Aorta (tissue), 5 donors: ENCODE results near the gene RNF8. TPM values are rescaled to one million over a fixed set of nuclear protein-coding genes. Genes with fewer than 3 reads are reported as not detected.

ENCODE experiments used
- ATAC-seq: fragments of 200-7000 bp; cut with Tn5 transposase; one replicate; pipeline ENCODE4 v1.9.1; 2022; ENCODE audit warnings: moderate library complexity; ENCODE audit not compliant: low FRiP score
- DNase-seq, 2 donors: peaks; one replicate each; pipeline ENCODE4 v3.0.0-alpha.2; 2020
- H3K27ac ChIP-seq, 2 donors: one replicate each; pipeline ENCODE4 v1.5.1; 2013; ENCODE audit warnings: low read length in 2 of 2, mild to moderate bottlenecking in 2 of 2, moderate library complexity in 2 of 2, control low read depth in 1 of 2, inconsistent platforms in 1 of 2, low read depth in 1 of 2
- H3K27me3 ChIP-seq, 2 donors: one replicate each; pipeline ENCODE4 v1.6.1; 2013; ENCODE audit warnings: control low read depth in 1 of 2, low read length in 1 of 2, mild to moderate bottlenecking in 1 of 2, moderate library complexity in 1 of 2; ENCODE audit not compliant: insufficient read depth in 2 of 2, control insufficient read depth in 1 of 2
- H3K36me3 ChIP-seq, 2 donors: one replicate each; pipeline ENCODE4 v1.6.1; 2013; ENCODE audit warnings: control low read depth in 1 of 2, low read length in 1 of 2, mild to moderate bottlenecking in 1 of 2; ENCODE audit not compliant: insufficient read depth in 2 of 2, control insufficient read depth in 1 of 2
- H3K4me1 ChIP-seq, 2 donors: one replicate each; pipeline ENCODE4 v1.6.1; 2013; ENCODE audit warnings: low read length in 2 of 2, control low read depth in 1 of 2, mild to moderate bottlenecking in 1 of 2, moderate library complexity in 1 of 2; ENCODE audit not compliant: insufficient read depth in 2 of 2, control insufficient read depth in 1 of 2
- H3K4me3 ChIP-seq, 2 donors: one replicate each; pipeline ENCODE4 v1.5.1; 2013; ENCODE audit warnings: low read length in 2 of 2, control low read depth in 1 of 2, mild to moderate bottlenecking in 1 of 2
- H3K9me3 ChIP-seq: one replicate; pipeline ENCODE4 v1.6.1; 2013; ENCODE audit warnings: mild to moderate bottlenecking, low read length; ENCODE audit not compliant: control insufficient read depth
- WGBS, 2 donors: extraction: QIAGEN DNeasy Blood & Tissue Kit; methylation state at CpG; one replicate each; pipeline ENCODE4 v1.1.7; 2013; 5-methylcytosine and 5-hydroxymethylcytosine counted together
- intact Hi-C, 2 donors: fragments of 100-400 bp; cut with DNase I; formaldehyde crosslinking; loops; one replicate each; pipeline versions ENCODE4 v1.14.2 to v1.15.0; 2022
- polyA plus RNA-seq, 2 donors: library from polyadenylated mRNA; stranded (reverse); fragments of 200-250 nt; gene quantifications; one replicate each; pipeline ENCODE4 v1.2.3, GENCODE V29; 2013
- total RNA-seq, 2 donors: library from RNA; stranded (reverse); fragmentation: NEBNext Ultra II Directional; extraction: Animal tissue kit (Norgen Biotek cat#: 25700); gene quantifications; one replicate each; pipeline ENCODE4 v1.2.1, GENCODE V29; 2021
- donor health status: healthy with polysubstance abuse.
- donor health status: Bipolar disorder and iron deficiency.
- donor health status: DM: no; HTN: no; CAD: no.
- donor health status: DM: no; HTN: no; CAD: no.
- donor health status: DM: yes; HTN: yes; CAD: no.

RNF8 gene
- total and polyA plus RNA-seq, 4 donors: 13.9 to 16.4 (median 14.9) TPM

GRCh38 chr6:37362101-37362828 lies 8.5 kb downstream of the RNF8 start:
- no peak for DNase-seq
- 83 to 85% methylated on average over 2 of the region's 2 CpGs for WGBS, 2 donors
- Histone ChIP-seq H3K4me3 (no peak overlapping the region), H3K36me3 (peaks cover 2 to 7% of the 10 kb centered on the region in 2 donors), H3K9me3 (no peaks in the 10 kb centered on the region), H3K27me3 (no peaks in the 10 kb centered on the region), H3K27ac (no peak overlapping the region), H3K4me1 (peaks cover 1 to 9% of the 10 kb centered on the region in 2 donors)
- intact Hi-C loops: no loop called here
- ATAC-seq: no peak

- Histone ChIP-seq H3K4me3 (no peak overlapping the region), H3K27ac (no peak overlapping the region), H3K9me3 (no peaks in the 10 kb centered on the region), H3K36me3 (peaks cover 2 to 7% of the 10 kb centered on the region in 2 donors), H3K27me3 (no peaks in the 10 kb centered on the region), H3K4me1 (peaks cover 4 to 13% of the 10 kb centered on the region in 2 donors)
- intact Hi-C loops: loop anchor here in 1 of 2 donors (5.0 kb wide), 3 partner anchors 117 to 327 kb away; no protein-coding TSS in a partner anchor
- no peak for DNase-seq
- ATAC-seq: no peak
- 1 to 9% methylated on average over 2 of the region's 2 CpGs for WGBS, 2 donors
Observed at GRCh38 chr6:37365791-37366190, 12.0 kb downstream of the RNF8 start.

GRCh38 chr6:37366910-37367309 lies 13.1 kb downstream of the RNF8 start:
- no peak for DNase-seq
- Histone ChIP-seq H3K4me1 (peaks cover 8 to 13% of the 10 kb centered on the region in 2 donors), H3K27ac (no peak overlapping the region), H3K27me3 (no peaks in the 10 kb centered on the region), H3K4me3 (no peak overlapping the region), H3K36me3 (peaks cover 3 to 4% of the 10 kb centered on the region in 2 donors), H3K9me3 (no peaks in the 10 kb centered on the region)
- intact Hi-C loops: loop anchor here in 1 of 2 donors (5.0 kb wide), 3 partner anchors 115 to 325 kb away; no protein-coding TSS in a partner anchor
- ATAC-seq: no peak
- WGBS, 2 donors: 81 to 86% methylated on average over 3 of the region's 3 CpGs

- H3K4me1 ChIP-seq: peaks cover 8 to 13% of the 10 kb centered on the region in 2 donors
- H3K4me3 ChIP-seq: no peak overlapping the region
- H3K27me3 ChIP-seq: no peaks in the 10 kb centered on the region
- DNase-seq (no peak), ATAC-seq (no peak)
- H3K9me3 ChIP-seq: no peaks in the 10 kb centered on the region
- WGBS, 2 donors: 47 to 49% methylated on average over 1 of the region's 1 CpG
- intact Hi-C loops: loop anchor here in 1 of 2 donors (2.0 to 5.0 kb wide), 4 partner anchors 64 to 323 kb away; partner anchors contain the start of gene CMTR1
- H3K27ac ChIP-seq: peak overlapping the region; percentile 58 to 77
- H3K36me3 ChIP-seq: peaks cover 0 to 3% of the 10 kb centered on the region in 2 donors
Observed at GRCh38 chr6:37368961-37369320, 15.2 kb downstream of the RNF8 start.

GRCh38 chr6:37369321-37370201 lies 15.8 kb downstream of the RNF8 start:
- peak overlapping the region; percentile 58 to 77 for H3K27ac ChIP-seq
- peaks cover 0 to 3% of the 10 kb centered on the region in 2 donors for H3K36me3 ChIP-seq
- WGBS, 2 donors: 0 to 6% methylated on average over 1 of the region's 1 CpG
- peaks cover 8 to 13% of the 10 kb centered on the region in 2 donors for H3K4me1 ChIP-seq
- intact Hi-C loops: loop anchor here (2.0 to 10.0 kb wide), 5 partner anchors 63 to 323 kb away; partner anchors contain the start of gene CMTR1 (in 1 of the 2)
- no peaks in the 10 kb centered on the region for H3K27me3 ChIP-seq
- H3K9me3 ChIP-seq: no peaks in the 10 kb centered on the region
- ATAC-seq (no peak), DNase-seq (no peak)
- H3K4me3 ChIP-seq: no peak overlapping the region

- DNase-seq (no peak), ATAC-seq (no peak)
- intact Hi-C loops: loop anchor here in 1 of 2 donors (10.0 kb wide), 1 partner anchor 193 kb away; no protein-coding TSS in a partner anchor
- Histone ChIP-seq H3K27me3 (no peaks in the 10 kb centered on the region), H3K27ac (peak overlapping the region in 1 of 2 donors; percentile 81), H3K4me3 (no peak overlapping the region), H3K9me3 (no peaks in the 10 kb centered on the region), H3K4me1 (peaks cover 6 to 11% of the 10 kb centered on the region in 2 donors), H3K36me3 (peaks cover 0 to 3% of the 10 kb centered on the region in 2 donors)
- 24 to 29% methylated on average over 4 of the region's 4 CpGs for WGBS, 2 donors
Observed at GRCh38 chr6:37371154-37372083, 17.6 kb downstream of the RNF8 start.

- DNase-seq: no peak
- Histone ChIP-seq H3K4me3 (no peak overlapping the region), H3K36me3 (peaks cover 2 to 3% of the 10 kb centered on the region in 2 donors), H3K4me1 (peaks cover 5 to 6% of the 10 kb centered on the region in 2 donors), H3K27ac (no peak overlapping the region), H3K9me3 (no peaks in the 10 kb centered on the region), H3K27me3 (no peaks in the 10 kb centered on the region)
- intact Hi-C loops: loop anchor here in 1 of 2 donors (10.0 kb wide), 1 partner anchor 193 kb away; no protein-coding TSS in a partner anchor
- no peak for ATAC-seq
- WGBS, 2 donors: 20 to 39% methylated on average over 1 of the region's 1 CpG
Observed at GRCh38 chr6:37372116-37372515, 18.3 kb downstream of the RNF8 start.
